ENCODE data around the gene KCNH4. TPM values are rescaled to one million over a fixed set of nuclear protein-coding genes. Genes with fewer than 3 reads are reported as not detected.
"Not testable (repeated sequence)": the region's sequence is repeated elsewhere in the genome, so short reads cannot be mapped to it uniquely, and the experiment has no call there.

Gene KCNH4
- not detected in 2 replicates for total RNA-seq
- not detected for polyA plus RNA-seq (2012)

GRCh38 chr17:42180922-42181850 lies at the start of gene KCNH4:
Gene KCNH4, minus strand, starts transcription at chr17:42181142. Its CDS starts 197 bp downstream, at chr17:42180945.
- DNase-seq (ENCODE audit: low read depth): peak; percentile 48

DNA sequence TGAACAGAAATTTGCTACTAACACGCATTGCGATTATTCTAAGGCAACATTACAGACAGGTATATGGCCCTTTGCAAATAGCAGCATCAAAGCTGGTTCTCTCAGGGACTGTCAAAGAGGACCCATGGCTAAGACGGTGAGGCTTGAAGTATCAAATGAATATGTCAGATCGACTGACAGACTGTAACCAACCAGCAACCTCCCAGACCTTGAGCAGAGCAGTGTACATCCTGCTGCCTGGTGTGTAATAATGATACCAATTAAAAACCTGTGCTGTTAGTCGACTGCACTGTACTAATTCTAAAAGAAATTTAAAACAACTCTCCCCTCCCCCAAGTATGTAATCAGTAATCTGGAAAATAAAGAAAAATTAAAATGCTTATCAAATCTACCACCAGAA lies 49.3 kb upstream of the KCNH4 start:
- no peak for DNase-seq (ENCODE audit: low read depth)

DNA sequence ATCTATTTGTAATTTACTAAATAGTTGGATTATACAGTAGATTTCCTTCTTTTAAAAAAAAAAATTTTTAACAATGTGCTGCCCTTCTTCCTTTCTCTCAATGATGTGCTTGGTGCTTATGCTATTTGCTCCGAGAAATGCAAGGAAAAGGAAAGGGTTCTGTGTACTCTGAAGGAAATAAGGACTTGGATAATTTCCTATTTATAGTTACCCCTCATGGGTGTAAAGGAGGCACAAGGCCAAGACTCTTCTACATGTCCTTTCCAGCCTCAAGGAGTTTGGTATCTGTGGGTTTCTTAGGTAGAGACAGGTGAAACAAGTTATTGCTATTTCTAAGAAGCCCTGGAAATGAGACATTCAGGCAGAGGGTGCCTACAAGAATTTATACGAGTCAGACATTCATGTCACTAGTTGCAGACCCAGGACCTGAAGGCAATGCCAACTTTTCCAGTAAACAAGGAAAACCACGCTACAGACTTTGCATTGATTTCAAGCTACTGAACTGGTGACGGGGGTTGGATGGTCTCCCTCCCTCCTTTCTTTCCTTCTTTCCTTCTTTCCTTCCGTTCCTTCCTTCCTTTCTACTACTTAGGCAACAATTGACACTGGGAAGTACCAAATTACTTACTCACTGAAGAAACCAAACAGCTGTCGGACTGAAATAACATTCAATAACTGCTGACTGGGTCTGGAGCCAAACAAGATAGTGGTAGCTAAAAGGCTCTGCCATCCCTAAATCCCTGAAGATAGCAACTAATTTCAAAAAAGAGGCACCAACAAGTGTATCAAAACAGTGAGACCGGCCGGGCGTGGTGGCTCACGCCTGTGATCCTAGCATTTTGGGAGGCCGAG lies 47.1 kb upstream of the KCNH4 start:
- DNase-seq (ENCODE audit: low read depth): peak; percentile 88

DNA sequence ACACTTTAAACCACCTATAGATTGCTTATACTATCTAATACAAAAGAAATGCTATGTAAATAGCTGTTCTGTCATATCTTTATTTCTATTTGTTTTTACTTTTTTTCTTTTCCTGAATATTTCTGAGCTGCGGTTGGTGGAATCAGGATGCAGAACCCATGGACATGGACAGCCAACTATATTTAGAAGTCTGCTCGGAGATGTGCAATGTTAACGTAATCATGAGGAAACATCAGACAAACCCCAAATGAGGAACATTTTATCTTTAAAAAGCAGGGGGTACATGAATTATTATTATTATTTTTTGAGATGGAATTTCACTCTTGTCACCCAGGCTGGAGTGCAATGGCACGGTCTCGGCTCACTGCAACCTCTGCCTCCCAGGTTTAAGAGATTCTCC lies 44.7 kb upstream of the KCNH4 start:
- DNase-seq (ENCODE audit: low read depth): no peak

GRCh38 chr17:42224651-42225050 lies 43.7 kb upstream of the KCNH4 start:
- no peak for DNase-seq (ENCODE audit: low read depth)

DNA sequence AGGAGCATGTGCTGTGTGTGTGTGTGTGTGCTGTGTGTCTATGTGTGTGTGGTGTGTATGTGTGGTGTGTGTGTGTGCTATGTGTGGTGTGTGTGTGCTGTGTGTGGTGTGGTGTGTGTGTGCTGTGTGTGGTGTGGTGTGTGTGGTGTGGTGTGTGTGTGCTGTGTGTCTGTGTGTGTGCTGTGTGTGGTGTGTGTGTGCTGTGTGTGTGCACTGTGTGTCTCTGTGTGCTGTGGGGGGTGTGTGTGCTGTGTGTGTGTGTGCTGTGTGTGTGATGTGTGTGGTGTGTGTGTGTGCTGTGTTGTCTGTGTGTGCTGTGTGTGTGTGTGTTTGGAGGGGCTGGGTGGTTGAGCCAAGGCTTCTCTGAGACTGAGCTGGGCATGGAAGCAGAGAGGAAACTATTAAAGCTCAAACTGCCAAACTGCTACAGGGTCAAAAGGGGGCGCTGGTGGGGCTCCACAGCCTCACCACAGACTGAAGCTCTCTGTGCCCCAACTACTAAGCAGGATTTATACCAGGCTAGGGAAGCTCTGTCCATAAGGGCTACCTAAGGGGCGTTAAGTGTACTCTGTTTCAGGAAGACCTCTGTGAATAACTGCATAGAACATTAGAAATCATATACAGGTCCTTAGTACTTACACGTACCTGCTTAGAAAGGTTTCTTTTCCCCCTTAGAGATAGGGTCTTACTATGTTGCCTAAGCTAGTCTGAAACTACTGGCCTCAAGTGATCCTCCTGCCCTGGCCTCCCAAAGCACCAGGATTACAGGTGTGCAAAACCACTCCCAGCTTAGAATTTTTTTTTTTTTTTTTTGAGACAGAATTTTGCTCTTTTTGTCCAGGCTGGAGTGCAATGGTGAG lies 41.2 kb upstream of the KCNH4 start:
- peak; percentile 54 for DNase-seq (ENCODE audit: low read depth)

- DNase-seq (ENCODE audit: low read depth): not testable (repeated sequence)
These were observed 38.3 kb upstream of the KCNH4 start for GRCh38 chr17:42219280-42219679.

DNA sequence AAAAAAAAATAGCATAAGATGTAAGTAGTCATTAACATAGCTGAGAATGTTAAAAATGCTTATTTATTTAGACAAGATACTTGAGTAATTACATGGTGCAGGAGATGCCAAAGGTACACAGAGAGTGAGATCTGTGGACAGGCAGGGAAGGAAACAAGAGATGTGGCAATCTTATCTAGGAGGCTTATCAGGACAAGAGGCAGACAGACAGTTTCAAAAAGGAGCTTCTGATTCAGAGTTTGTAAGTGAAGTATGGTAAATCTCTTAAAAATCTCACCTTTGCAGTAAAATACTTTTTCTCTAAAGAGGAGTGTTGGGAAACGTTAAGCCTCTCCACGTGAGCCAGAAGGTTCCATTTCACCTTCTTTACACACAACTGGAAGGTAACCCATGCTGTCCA lies 33.2 kb upstream of the KCNH4 start:
- DNase-seq (ENCODE audit: low read depth): no peak

GRCh38 chr17:42212382-42212781 lies 31.4 kb upstream of the KCNH4 start:
- DNase-seq (ENCODE audit: low read depth): no peak

- DNase-seq (ENCODE audit: low read depth): peak; percentile 95
These were observed 31.0 kb upstream of the KCNH4 start for GRCh38 chr17:42211921-42212341.

- DNase-seq (ENCODE audit: low read depth): no peak
These were observed 29.1 kb upstream of the KCNH4 start for GRCh38 chr17:42210046-42210445.

GRCh38 chr17:42206153-42206612 lies 25.2 kb upstream of the KCNH4 start:
- not testable (repeated sequence) for DNase-seq (ENCODE audit: low read depth)

- no peak for DNase-seq (ENCODE audit: low read depth)
These were observed 22.4 kb upstream of the KCNH4 start for GRCh38 chr17:42203354-42203753.

DNA sequence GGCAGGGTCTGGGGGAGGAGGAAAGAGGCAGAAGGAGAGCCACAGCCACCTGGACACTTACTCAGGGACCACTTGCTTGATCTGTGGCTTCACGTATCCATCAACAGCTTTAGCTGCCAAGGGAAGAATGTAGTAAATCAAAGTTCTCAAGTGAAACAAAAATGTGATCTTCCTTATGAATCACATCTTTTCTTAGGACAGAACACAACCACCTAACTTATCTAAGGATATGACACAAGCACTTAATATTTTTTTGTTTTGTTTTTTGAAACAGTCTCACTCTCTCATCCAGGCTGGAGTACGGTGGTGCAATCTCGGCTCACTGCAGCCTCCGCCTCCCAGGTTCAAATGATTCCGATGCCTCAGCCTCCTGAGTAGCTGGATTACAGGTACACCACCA lies 21.8 kb upstream of the KCNH4 start:
- no peak for DNase-seq (ENCODE audit: low read depth)

DNA sequence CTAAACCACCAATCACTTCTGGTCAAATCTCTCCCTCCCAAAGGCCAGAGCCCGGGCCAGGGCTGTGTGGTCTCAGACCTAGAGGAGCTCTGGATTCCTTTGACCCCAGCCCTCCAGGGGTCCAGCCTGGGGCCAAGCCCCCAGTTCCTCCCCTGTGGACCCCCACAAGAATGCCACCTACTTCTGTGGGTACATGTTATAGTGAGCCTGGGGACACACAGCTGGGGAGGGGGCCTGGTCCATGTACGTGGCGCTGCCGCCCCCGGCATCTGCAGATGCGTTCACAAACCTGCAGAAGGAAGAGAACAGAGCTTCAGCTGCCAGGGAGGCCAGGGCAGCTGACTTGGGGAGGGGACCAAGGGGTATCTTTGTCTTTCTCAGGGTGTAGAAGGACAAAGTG lies 21.2 kb upstream of the KCNH4 start:
- no peak for DNase-seq (ENCODE audit: low read depth)

- no peak for DNase-seq (ENCODE audit: low read depth)
These were observed 20.5 kb upstream of the KCNH4 start for GRCh38 chr17:42201458-42201772.

DNA sequence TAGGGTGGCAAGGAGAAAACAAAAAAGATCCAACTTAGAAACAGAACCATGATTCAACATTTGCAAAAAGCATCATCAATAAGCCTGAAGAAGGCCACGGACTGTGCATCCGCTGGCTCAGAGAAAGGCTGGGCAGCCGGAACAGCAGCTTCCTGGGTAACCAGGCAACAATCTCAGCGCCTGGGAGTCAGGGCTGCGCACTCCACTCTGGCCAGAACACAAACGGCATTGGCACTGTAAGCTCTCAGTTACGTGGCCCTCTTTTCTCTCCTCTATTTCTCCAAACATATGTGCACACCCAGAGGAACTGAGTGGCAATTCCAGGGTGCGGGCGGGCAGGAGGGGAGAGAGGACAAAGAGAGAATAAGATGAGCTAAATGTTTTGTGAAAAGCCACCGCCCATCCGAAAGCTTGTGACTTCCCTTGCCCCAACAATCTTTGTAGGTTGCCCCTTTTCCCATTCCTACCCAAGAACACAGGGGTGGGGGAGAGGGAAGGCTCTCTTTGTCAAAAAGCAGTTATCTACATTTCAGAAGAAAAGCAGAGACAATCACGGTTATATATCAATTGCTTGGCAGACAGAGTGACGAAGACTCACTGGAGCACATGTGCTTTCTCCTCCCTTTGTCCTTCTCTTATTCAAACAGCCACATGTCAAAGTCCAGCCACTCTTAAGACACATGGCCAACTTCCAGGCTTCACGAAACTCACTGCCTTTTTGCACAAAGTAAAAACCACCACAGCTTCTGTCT lies 19.9 kb upstream of the KCNH4 start:
- no peak for DNase-seq (ENCODE audit: low read depth)

- no peak for DNase-seq (ENCODE audit: low read depth)
These were observed 18.6 kb upstream of the KCNH4 start for GRCh38 chr17:42199416-42200011.

DNA sequence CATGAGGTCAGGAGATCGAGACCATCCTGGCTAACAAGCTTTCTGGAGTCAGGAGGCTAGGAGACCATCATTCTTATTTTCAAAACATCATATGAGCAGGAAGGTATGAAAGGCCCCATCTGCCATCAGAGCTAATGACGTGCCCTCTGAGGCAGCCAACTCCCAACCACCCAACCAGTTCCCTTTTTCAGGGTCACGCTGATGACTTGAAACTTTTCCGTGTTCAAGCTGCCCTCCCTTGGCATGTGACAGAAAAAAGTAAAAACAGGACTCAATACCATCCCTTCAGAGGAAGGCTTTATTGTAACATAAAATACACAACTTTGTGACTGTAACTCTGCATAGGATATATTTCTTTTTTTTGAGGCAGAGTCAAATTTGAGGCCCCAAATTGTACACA lies 18.0 kb upstream of the KCNH4 start:
- DNase-seq (ENCODE audit: low read depth): no peak

GRCh38 chr17:42197564-42198156 lies 16.7 kb upstream of the KCNH4 start:
- DNase-seq (ENCODE audit: low read depth): no peak
